ENCODE data around the gene SMARCD3. TPM values are rescaled to one million over a fixed set of nuclear protein-coding genes. Genes with fewer than 3 reads are reported as not detected.

The SMARCD3 gene
- total and polyA plus RNA-seq, 2 of the 8 experiments (the other 6 are each of a cell fraction or from before 2014, with no cell fraction given) = 3.0 to 5.6 TPM

- TF ChIP-seq TBP (IDR thresholded peaks at IDR 0.05; ENCODE audit: low read depth, low read length) = no peak
- TF ChIP-seq USF2 (IDR thresholded peaks at IDR 0.05; ENCODE audit: low read length) = no peak
- no peak for TF ChIP-seq CEBPB (IDR thresholded peaks at IDR 0.05; ENCODE audit: low read depth, low read length)
- no peak for TF ChIP-seq SRF (IDR thresholded peaks at IDR 0.05; ENCODE audit: low read depth, low read length)
- no peak for TF ChIP-seq RFX5 (IDR thresholded peaks at IDR 0.05; ENCODE audit: borderline replicate concordance, low read depth, low read length)
- no peak for TF ChIP-seq NANOG (IDR thresholded peaks at IDR 0.05; ENCODE audit: insufficient read depth, low read depth, low read length, poor library complexity, severe bottlenecking)
- TF ChIP-seq MAX (IDR thresholded peaks at IDR 0.05) = no peak
- TF ChIP-seq TAF7 (optimal IDR thresholded peaks at IDR 0.05; ENCODE audit: borderline replicate concordance, low read depth, low read length) = no peak
Measured at GRCh38 chr7:151256410-151257045, 8.0 kb upstream of the SMARCD3 start (continued).

Measured in H1 (cell line).